Measurements from ENCODE around the gene HMGN3.

Gene HMGN3

DNA sequence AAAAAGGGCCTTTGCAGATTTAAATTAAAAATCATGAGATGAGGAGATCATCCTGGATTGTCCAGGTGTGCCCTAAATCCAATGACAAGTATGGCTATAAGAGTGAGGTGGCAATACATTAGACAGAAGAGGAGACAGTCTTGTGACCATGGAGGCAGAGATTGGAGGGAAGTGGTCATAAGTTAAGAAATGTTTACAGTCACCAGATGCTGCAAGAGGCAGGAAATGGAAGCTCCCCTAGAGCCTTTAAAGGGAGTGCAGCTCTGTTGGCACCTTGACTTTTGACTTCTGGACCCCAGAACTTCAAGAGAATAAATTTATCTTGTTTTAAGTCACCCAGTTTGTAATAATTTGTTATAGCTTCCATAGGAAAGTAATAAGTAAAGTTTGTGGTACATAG, 61.1 kb downstream of the HMGN3 start:
- DNase-seq = no peak

DNA sequence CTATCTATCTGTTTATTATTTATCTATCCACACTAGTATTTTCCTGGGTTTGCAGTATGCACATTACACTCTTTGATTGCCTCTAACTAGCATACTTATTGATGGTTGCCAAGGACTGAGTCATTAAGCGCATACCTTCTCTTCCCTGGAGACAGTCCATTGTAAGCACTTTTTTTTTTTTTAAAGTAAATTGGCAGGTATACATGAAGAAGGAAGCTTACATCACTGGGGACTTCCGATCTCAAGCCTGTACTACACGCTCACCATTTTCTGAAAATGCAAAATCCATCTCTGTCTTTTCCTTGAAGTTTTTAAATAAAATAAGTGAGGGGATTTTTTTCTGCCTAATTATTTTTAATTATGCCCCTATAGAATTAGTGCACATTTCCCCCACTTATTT, 63.5 kb downstream of the HMGN3 start:
- no peak for DNase-seq

DNA sequence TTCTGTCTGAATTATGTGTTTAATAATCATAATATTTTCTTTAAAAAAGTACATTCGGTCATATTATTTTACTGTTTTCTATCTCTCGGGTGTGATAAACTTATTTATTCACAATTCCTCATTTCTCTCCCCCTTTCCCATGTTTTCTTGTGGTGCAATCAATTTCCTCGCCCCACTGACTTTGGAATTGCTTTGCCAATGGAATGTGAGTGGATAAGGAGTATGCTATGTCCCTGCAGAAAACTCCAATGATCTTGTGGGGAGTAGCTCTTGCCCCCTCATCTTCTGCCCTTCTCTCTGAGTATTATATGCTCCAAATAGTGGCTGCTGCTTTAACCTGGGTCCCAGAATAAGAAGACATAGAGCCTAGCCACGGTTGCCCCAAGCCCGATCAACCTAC, 64.1 kb downstream of the HMGN3 start:
- DNase-seq = no peak

DNA sequence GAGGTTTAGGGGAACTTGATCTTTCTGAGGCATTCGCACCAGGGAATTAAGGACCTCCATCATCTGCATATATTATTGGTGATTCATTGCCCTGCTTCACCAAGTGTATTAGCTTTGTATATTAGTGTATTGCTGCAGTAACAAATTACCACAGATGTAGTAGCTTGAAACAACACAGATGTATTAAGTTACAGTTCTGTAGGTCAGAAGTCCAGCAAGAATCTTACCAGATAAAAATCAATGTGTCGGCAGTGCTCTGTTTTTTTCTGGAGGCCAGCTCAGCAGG, 65.8 kb downstream of the HMGN3 start:
- no peak for DNase-seq

DNA sequence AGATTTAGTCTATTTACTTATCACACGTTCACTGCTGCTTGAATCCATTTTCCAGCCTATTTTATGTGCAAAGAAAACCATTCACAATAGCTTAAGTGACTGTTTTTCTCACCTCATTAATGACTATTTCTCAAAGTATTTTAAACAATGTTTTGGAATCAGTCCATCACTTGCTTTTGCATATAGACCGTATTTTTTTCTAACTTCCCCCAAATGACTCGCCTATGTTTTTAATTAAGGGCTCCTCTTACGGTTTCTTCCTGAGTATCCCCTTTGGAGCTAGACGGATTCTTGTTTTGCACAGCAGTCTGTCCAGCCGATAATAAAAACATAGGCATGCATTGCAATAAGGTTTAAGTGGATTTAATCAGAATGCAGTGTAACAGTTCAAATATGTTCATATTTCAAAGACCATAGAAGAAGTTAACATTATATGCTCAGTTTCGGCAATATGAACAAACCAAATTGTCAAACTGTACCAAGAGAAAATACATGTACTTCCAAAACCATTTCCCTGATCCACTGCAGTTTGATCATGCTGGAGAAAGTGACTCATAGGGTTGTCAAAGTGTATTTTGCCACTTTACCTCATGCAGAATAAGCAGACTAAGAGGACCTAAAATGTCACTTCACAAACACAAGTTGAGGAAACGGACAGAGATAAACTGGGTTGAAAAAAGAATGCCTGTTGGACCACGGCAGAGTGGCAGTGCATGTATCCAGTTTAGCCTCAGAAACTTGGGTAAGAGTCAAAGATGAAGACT, 66.4 kb downstream of the HMGN3 start:
- DNase-seq = no peak

DNA sequence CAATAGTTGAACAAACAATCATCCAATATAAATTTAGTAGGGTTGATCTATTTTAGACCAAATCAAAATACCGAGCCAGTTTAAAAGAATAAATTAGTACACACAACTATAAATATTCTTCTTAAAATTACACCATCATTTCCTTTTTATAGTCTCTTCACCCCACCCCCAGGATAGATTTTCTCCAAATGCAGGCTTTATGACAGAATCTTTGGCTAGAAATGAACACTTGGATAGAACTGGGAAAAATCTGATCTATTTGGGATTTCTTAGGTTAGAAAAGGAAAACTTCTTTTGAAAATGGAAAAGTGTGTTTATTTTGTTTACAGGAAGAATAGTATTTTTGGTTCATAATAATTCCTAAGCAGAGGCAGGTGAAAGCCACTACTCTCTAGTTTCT, 74.6 kb downstream of the HMGN3 start:
- DNase-seq = no peak

DNA sequence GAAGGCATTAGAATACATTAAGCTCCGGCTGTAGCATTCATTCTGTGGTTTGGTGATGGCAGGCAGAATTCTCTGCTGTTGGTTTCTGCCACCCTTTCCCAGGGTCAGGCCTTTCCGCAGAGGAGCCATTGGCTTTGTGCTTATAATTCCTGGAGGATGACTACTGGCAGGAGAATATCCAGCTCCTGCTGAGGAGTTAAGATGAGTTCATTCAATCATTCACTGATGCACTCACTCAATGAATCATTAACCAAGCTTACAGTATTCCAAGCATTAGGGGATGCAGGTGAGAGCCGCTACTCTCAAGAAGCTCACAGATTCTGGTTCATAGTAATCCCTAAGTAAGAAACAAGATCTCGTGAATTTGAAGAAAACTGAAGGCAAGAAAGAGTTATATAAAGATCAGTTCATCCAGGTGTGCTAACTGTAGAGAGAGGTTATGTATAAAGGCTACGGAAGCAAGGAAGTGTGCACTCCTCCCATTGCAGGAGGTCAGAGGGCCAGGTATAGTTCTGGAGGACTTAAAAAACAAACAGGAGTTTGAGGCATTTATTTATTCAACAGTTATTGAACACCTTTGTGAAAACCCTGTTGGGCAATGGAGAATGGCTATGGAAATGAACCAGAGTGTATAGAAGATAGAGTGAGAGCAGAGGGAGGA, 75.5 kb downstream of the HMGN3 start:
- DNase-seq = no peak

DNA sequence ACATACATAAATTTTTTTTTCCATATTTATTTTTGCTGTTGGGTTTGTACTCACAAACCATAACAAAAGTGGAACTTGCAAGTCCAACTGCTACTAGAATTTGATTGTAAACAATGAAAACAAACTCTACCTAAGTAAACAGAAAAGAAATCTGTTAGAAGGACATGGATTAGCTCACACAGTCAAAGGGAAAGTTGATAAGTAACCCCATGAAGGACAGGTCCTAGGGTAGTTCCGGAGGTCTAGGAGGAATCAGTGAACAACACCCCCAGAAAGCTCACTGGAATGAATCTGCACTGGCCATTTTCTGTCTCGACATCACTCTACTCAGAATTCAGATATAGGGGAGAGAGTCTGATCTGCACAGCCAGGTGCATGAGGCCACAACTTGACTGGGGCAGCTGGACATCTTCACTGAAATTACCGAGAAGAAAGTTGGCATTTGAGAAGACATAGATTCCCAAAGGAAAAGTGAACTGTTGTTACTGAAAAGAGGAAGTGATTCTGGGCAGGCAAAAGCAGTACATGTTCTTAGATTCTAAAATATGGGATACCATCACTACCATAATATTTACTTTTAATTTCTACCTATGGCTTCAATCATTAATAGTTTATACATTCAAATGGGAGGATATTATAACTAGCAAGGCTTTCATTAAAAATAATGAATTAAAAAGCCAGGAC, 76.4 kb downstream of the HMGN3 start:
- DNase-seq = no peak

DNA sequence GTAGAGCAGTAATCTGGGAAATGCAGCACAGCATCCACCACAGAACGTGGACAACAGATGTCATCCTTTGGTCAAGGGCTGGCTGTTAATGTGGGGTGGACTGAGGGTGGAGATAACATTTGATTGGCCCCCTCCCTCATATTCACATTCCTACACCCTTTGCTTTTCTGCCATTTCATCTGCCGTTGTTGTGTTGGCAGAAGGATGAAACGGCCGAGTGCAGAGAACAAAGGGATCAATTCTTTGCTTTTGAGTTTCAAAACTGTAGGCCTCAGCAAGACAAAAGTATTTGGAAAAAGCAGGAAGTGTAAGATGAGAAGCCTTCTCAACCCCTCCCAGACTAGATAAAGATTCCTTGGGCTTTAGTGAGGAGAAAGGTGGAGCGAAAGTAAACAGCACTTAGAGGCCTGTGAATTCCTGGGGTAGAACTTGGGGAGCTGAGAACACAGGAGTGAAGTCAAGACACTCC, 82.2 kb downstream of the HMGN3 start:
- no peak for DNase-seq
